Endodermal cell (in vitro differentiated cells): ENCODE results near the gene CR1. TPM values are rescaled to one million over a fixed set of nuclear protein-coding genes. Genes with fewer than 3 reads are reported as not detected.

Experiments used
- DNase-seq: peaks from one replicate; pipeline ENCODE4 v3.0.0-alpha.2; 2017
- H3K27ac ChIP-seq: 2 replicates; pipeline ENCODE4 v1.5.1; 2013; ENCODE audit warnings: mild to moderate bottlenecking, low read depth, low read length, moderate library complexity
- H3K27me3 ChIP-seq: 2 replicates; pipeline ENCODE4 v1.6.1; 2013; ENCODE audit warnings: mild to moderate bottlenecking, low read length, moderate library complexity; ENCODE audit not compliant: insufficient read depth, control insufficient read depth, poor library complexity, severe bottlenecking
- H3K36me3 ChIP-seq: 2 replicates; pipeline ENCODE4 v1.7.0; 2013; ENCODE audit warnings: mild to moderate bottlenecking, low read length, moderate library complexity; ENCODE audit not compliant: control insufficient read depth, insufficient read depth
- H3K4me1 ChIP-seq: one replicate; pipeline ENCODE4 v1.7.0; 2013; ENCODE audit warnings: low read length; ENCODE audit not compliant: control insufficient read depth, insufficient read depth
- H3K4me3 ChIP-seq: 2 replicates; pipeline ENCODE4 v1.5.1; 2013; ENCODE audit warnings: mild to moderate bottlenecking, low read length, moderate library complexity
- H3K9ac ChIP-seq: 2 replicates; pipeline ENCODE4 v1.6.1; 2013; ENCODE audit warnings: mild to moderate bottlenecking, low read length, moderate library complexity; ENCODE audit not compliant: poor library complexity, severe bottlenecking; ENCODE audit errors: extremely low read depth
- H3K9me3 ChIP-seq: 2 replicates; pipeline ENCODE4 v1.6.1; 2013; ENCODE audit warnings: mild to moderate bottlenecking, low read length, moderate library complexity; ENCODE audit not compliant: control insufficient read depth
- H3K27ac Mint-ChIP-seq: 2 replicates; pipeline ENCODE4 v1.8.0; 2020; ENCODE audit warnings: mixed read lengths
- H3K27me3 Mint-ChIP-seq: 2 replicates; pipeline ENCODE4 v1.8.0; 2021; ENCODE audit warnings: mild to moderate bottlenecking, mixed read lengths; ENCODE audit not compliant: insufficient read depth
- H3K36me3 Mint-ChIP-seq: 2 replicates; pipeline ENCODE4 v1.8.0; 2020; ENCODE audit warnings: low read depth, mixed read lengths
- H3K4me1 Mint-ChIP-seq: 2 replicates; pipeline ENCODE4 v1.8.0; 2020; ENCODE audit warnings: mixed read lengths
- H3K4me3 Mint-ChIP-seq: 2 replicates; pipeline ENCODE4 v1.8.0; 2020; ENCODE audit warnings: mild to moderate bottlenecking, moderate library complexity, mixed read lengths
- H3K9me3 Mint-ChIP-seq: 2 replicates; pipeline ENCODE4 v1.8.0; 2020; ENCODE audit warnings: mild to moderate bottlenecking, mixed read lengths
- CTCF ChIP-seq: fragments of 200-600 bp; sonication (generic); conservative IDR thresholded peaks from 2 replicates; pipeline ENCODE4 v1.5.0; 2021; ENCODE audit warnings: antibody characterized with exemption, mild to moderate bottlenecking
- WGBS, 2 experiments: methylation state at CpG; one replicate each; pipeline versions ENCODE4 v1.1.5 to v1.1.7; 2013; ENCODE audit warnings: missing lambda C conversion rate in 2 of 2, mixed read lengths in 1 of 2; ENCODE audit not compliant: insufficient coverage in 1 of 2, insufficient read length in 1 of 2; 5-methylcytosine and 5-hydroxymethylcytosine counted together
- total RNA-seq, 2 donors: library from RNA; stranded (reverse); fragmentation: NEBNext Ultra II Directional in 1 of 2; extraction: Animal tissue kit (Norgen Biotek cat#: 25700) in 1 of 2; gene quantifications; 2 replicates in 1 of 2; 3 replicates in 1 of 2; pipeline ENCODE4 v1.2.1, GENCODE V29; 2021

The CR1 gene
- total RNA-seq, 2 donors from 2014 or later: 0.07 TPM; not detected in 1

- no peak for DNase-seq
- Histone ChIP-seq H3K36me3 (no peaks in the 10 kb centered on the region), H3K4me3 (no peak overlapping the region), H3K9me3 (peaks cover 27% of the 10 kb centered on the region), H3K27me3 (peaks cover 29% of the 10 kb centered on the region), H3K4me1 (no peaks in the 10 kb centered on the region), H3K9ac (no peak overlapping the region), H3K27ac (no peak overlapping the region)
- no peaks in the 10 kb centered on the region for H3K36me3 Mint-ChIP-seq
- 88 to 91% methylated on average over 1 of the region's 1 CpG for WGBS, 2 experiments
- H3K27ac Mint-ChIP-seq: no peak overlapping the region
- no peak overlapping the region for H3K4me3 Mint-ChIP-seq
- TF ChIP-seq CTCF: no peak
- peaks cover 28% of the 10 kb centered on the region for H3K27me3 Mint-ChIP-seq
- H3K9me3 Mint-ChIP-seq: peaks cover 46% of the 10 kb centered on the region
- H3K4me1 Mint-ChIP-seq: no peaks in the 10 kb centered on the region
These were observed 170.4 kb downstream of the CR1 start for GRCh38 chr1:207666342-207666741.

GRCh38 chr1:207669528-207670009 is 173.6 kb downstream of the CR1 start:
- peaks cover 31% of the 10 kb centered on the region for H3K27me3 ChIP-seq
- H3K27ac Mint-ChIP-seq: no peak overlapping the region
- no peak overlapping the region for H3K4me3 ChIP-seq
- peaks cover 15% of the 10 kb centered on the region for H3K9me3 ChIP-seq
- H3K36me3 Mint-ChIP-seq: no peaks in the 10 kb centered on the region
- peak overlapping the region; percentile 49 for H3K4me3 Mint-ChIP-seq
- peaks cover 4% of the 10 kb centered on the region for H3K4me1 Mint-ChIP-seq
- no peaks in the 10 kb centered on the region for H3K4me1 ChIP-seq
- no peak overlapping the region for H3K9ac ChIP-seq
- no peak overlapping the region for H3K27ac ChIP-seq
- peaks cover 28% of the 10 kb centered on the region for H3K27me3 Mint-ChIP-seq
- no peak for DNase-seq
- H3K36me3 ChIP-seq: no peaks in the 10 kb centered on the region
- TF ChIP-seq CTCF: no peak
- H3K9me3 Mint-ChIP-seq: peaks cover 24% of the 10 kb centered on the region
- 60 to 75% methylated on average over 36 to 44 of the region's 44 CpGs for WGBS, 2 experiments

GRCh38 chr1:207670192-207670591 is 174.2 kb downstream of the CR1 start:
- DNase-seq: no peak
- H3K27ac Mint-ChIP-seq: no peak overlapping the region
- no peak overlapping the region for H3K4me3 ChIP-seq
- H3K4me1 ChIP-seq: no peaks in the 10 kb centered on the region
- WGBS, 2 experiments: 94 to 95% methylated on average over 2 to 3 of the region's 3 CpGs
- H3K27me3 Mint-ChIP-seq: peaks cover 28% of the 10 kb centered on the region
- H3K36me3 ChIP-seq: no peaks in the 10 kb centered on the region
- H3K27me3 ChIP-seq: peaks cover 31% of the 10 kb centered on the region
- no peak overlapping the region for H3K9ac ChIP-seq
- no peak overlapping the region for H3K27ac ChIP-seq
- peaks cover 4% of the 10 kb centered on the region for H3K4me1 Mint-ChIP-seq
- peak overlapping the region; percentile 49 for H3K4me3 Mint-ChIP-seq
- no peak for TF ChIP-seq CTCF
- H3K9me3 ChIP-seq: peaks cover 11% of the 10 kb centered on the region
- H3K36me3 Mint-ChIP-seq: no peaks in the 10 kb centered on the region
- peaks cover 18% of the 10 kb centered on the region for H3K9me3 Mint-ChIP-seq
